ENCODE results near the gene PIBF1. TPM values are rescaled to one million over a fixed set of nuclear protein-coding genes. Genes with fewer than 3 reads are reported as not detected.
A peak's percentile ranks its signal among the peaks of the same experiment; 100 is the strongest.

Gene PIBF1
- total and polyA plus RNA-seq, 2 of the 4 experiments (the other 2 are of a cell fraction): 5.1 to 13.3 TPM

GRCh38 chr13:73039201-73040108, 257.5 kb downstream of the PIBF1 start (continued):
- TF ChIP-seq BHLHE40 (IDR thresholded peaks at IDR 0.05; ENCODE audit: low read depth, low read length): no peak

GRCh38 chr13:73040484-73040883, 258.6 kb downstream of the PIBF1 start:
- no peak overlapping the region for H3K9ac ChIP-seq (ENCODE audit: low read depth, low read length)
- H3K14ac ChIP-seq (replicated peaks; ENCODE audit: low read depth, low read length): no peak overlapping the region
- no TSS peak for BruUV-seq (replicated peaks)
- H4K91ac ChIP-seq (ENCODE audit: insufficient read depth, low read depth, low read length): no peak overlapping the region
- no CpG with 5 or more reads among the region's 3 CpGs for WGBS, 2 experiments (ENCODE audit: extremely low coverage in 2 of 2, insufficient read length in 1 of 2)
- no peak overlapping the region for H3K23ac ChIP-seq (ENCODE audit: low read depth, low read length)
- no peak overlapping the region for H2BK120ac ChIP-seq (ENCODE audit: low read depth, low read length)
- no peak overlapping the region for H2BK5ac ChIP-seq (ENCODE audit: low read depth, low read length, poor library complexity, severe bottlenecking)
- H2AK9ac ChIP-seq (replicated peaks; ENCODE audit: low read depth, low read length, poor library complexity): no peak overlapping the region
- H2AFZ ChIP-seq (replicated peaks; ENCODE audit: low read length, poor library complexity): no peak overlapping the region
- H3K9me1 ChIP-seq (ENCODE audit: insufficient read depth, low read length): no peaks in the 10 kb centered on the region
- peak; percentile 48; the same call in 1 of the 2 replicates for TF ChIP-seq CEBPB (IDR thresholded peaks at IDR 0.05; ENCODE audit: low read depth, low read length)
- TF ChIP-seq CHD1 (IDR thresholded peaks at IDR 0.05; ENCODE audit: low read depth, low read length): no peak
- no peaks in the 10 kb centered on the region for H4K20me1 ChIP-seq (ENCODE audit: insufficient read depth, low read length)
- no peaks in the 10 kb centered on the region for H3K79me1 ChIP-seq (ENCODE audit: low read depth in 1 of 2, low read length in 2 of 2)
- H4K5ac ChIP-seq (ENCODE audit: low read depth, low read length): no peak overlapping the region
- ChIA-PET POLR2A (ENCODE audit: unreplicated experiment) (no interaction called here), CTCF (no interaction called here)
- no peak overlapping the region for H3K56ac ChIP-seq (ENCODE audit: extremely low read depth, insufficient read depth, low read length)
- no peak overlapping the region for H2BK20ac ChIP-seq (ENCODE audit: low read depth, low read length)
- H2AK5ac ChIP-seq (ENCODE audit: low read depth, low read length): no peak overlapping the region
- no peak overlapping the region for H3K27ac ChIP-seq (ENCODE audit: insufficient read depth, low read length)
- dilution Hi-C loops (cut with HindIII; ENCODE audit: low sequenced_read_pairs, unreplicated experiment): no loop called here
- in situ Hi-C loops (cut with MboI; ENCODE audit: low sequenced_read_pairs): no loop called here
- no peaks in the 10 kb centered on the region for H3K9me3 ChIP-seq (ENCODE audit: control insufficient read depth, insufficient read depth, low read length)
- no peaks in the 10 kb centered on the region for H3K36me3 ChIP-seq (ENCODE audit: control insufficient read depth, insufficient read depth, low read length)
- H3K4ac ChIP-seq (ENCODE audit: low read depth, low read length): no peak overlapping the region
- no peaks in the 10 kb centered on the region for H3K27me3 ChIP-seq (ENCODE audit: control insufficient read depth, insufficient read depth, low read length)
- DNase-seq (no peak), ATAC-seq (ENCODE audit: low read depth) (no peak)
- no peak overlapping the region for H3K4me3 ChIP-seq (ENCODE audit: insufficient read depth, low read depth, low read length)
- no peak overlapping the region for H3K4me2 ChIP-seq (ENCODE audit: low read depth, low read length)
- H3K4me1 ChIP-seq (ENCODE audit: control insufficient read depth, insufficient read depth, low read length): no peaks in the 10 kb centered on the region
- no peak overlapping the region for H4K8ac ChIP-seq (ENCODE audit: low read depth in 2 of 2, low read length in 2 of 2)
- H3K18ac ChIP-seq (ENCODE audit: low read depth, low read length): no peak overlapping the region
- H2BK15ac ChIP-seq (ENCODE audit: low read depth, low read length): no peak overlapping the region
- intact Hi-C loops (cut with micrococcal nuclease): no loop called here

All from IMR-90 (cell line).